ENCODE data around the gene ATP6AP1.

GRCh38 chrX:154399527-154400368, 28.7 kb upstream of the ATP6AP1 start:
- TF ChIP-seq, protein P1, sequence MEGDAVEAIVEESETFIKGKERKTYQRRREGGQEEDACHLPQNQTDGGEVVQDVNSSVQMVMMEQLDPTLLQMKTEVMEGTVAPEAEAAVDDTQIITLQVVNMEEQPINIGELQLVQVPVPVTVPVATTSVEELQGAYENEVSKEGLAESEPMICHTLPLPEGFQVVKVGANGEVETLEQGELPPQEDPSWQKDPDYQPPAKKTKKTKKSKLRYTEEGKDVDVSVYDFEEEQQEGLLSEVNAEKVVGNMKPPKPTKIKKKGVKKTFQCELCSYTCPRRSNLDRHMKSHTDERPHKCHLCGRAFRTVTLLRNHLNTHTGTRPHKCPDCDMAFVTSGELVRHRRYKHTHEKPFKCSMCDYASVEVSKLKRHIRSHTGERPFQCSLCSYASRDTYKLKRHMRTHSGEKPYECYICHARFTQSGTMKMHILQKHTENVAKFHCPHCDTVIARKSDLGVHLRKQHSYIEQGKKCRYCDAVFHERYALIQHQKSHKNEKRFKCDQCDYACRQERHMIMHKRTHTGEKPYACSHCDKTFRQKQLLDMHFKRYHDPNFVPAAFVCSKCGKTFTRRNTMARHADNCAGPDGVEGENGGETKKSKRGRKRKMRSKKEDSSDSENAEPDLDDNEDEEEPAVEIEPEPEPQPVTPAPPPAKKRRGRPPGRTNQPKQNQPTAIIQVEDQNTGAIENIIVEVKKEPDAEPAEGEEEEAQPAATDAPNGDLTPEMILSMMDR (optimal IDR thresholded peaks at IDR 0.05 in 1 of 3, IDR thresholded peaks at IDR 0.05 in 1 of 3, conservative IDR thresholded peaks at IDR 0.05 in 1 of 3; ENCODE audit: extremely low read depth in 1 of 3, insufficient read depth in 2 of 3, low read length in 3 of 3), result no peak
- no peak for TF ChIP-seq EZH2 (IDR thresholded peaks at IDR 0.05; ENCODE audit: low read length)

All from keratinocyte (primary cell).